Inflammatory macrophage (primary cell): ENCODE measurements around the gene COPRS.
A peak's percentile ranks its signal among the peaks of the same experiment; 100 is the strongest.

Experiments
- DNase-seq, 2 donors: peaks; one replicate each; pipeline ENCODE4 v3.0.0-alpha.2; 2020 to 2022
- total RNA-seq, 18 experiments: gene quantifications; one replicate each; lab custom pipeline; 2026; ENCODE audit warnings: mixed read lengths in 6 of 18, inconsistent platforms in 2 of 18; lab: John Stamatoyannopoulos, UW

COPRS gene
- 15.6 to 95.1 (median 55.8) reads per million in 18 experiments for total RNA-seq

GRCh38 chr17:31858642-31859486, at the start of gene COPRS:
TSS of gene COPRS (minus strand) at chr17:31859244. CDS start at chr17:31859199, 45 bp downstream.
- DNase-seq, result peak; percentile 74 to 92

DNA sequence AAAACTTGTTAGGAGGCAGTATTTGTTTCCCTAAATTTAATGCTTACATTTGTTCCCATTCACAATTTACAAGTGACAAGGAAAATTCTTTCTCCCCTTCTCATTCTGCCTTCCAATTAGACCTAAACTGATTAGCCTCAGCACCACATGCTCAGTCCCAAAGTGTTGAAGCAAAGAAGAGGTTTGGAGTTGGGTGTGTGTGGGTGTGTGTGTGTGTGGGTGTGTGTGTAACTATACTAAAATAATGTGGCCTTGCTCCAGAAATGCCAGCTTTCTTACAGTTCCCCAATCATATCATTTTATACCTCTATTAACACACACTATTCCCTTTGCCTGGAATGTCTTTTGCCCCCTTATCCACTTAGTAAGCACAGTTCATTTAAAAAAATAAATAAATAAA, 49.3 kb upstream of the COPRS start:
- DNase-seq, result peak in 1 of 2 donors; percentile 13

GRCh38 chr17:31907342-31907962, 48.4 kb upstream of the COPRS start:
- DNase-seq, result no peak

DNA sequence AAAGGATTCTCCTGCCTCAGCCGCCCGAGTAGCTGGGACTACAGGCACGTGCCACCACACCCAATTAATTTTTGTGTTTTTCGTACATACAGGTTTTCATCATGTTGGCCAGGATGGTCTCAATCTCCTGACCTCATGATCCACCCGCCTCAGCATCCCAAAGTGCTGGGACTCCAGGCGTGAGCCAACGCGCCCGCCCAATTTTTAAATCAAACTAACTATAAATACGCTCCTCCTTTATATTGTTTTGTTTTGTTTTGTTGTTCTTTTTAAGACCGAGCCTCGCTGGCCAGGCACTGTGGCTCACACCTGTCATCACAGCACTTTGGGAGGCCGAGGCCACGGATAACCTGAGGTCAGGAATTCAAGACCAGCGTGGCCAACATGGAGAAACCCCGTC, 44.4 kb upstream of the COPRS start:
- DNase-seq, result no peak

DNA sequence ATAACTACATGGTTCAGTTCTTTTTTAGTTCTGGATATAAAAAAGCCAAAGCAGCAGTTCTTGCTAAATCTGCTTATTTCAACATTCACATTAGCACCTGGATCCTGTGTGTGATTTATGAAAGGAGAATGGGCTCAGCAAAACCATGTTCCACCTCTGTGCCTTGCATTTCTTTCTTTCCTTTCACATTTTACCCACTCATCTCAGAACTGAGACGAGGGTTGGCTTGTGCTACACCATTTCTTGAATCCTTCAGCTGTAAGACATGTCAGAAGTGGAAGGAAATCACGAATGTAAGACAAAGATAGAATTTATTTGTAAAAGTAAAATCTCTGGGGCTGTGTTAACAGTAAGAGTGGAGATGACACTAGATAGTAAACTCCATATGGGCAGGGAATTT, 43.6 kb upstream of the COPRS start:
- DNase-seq, result no peak

DNA sequence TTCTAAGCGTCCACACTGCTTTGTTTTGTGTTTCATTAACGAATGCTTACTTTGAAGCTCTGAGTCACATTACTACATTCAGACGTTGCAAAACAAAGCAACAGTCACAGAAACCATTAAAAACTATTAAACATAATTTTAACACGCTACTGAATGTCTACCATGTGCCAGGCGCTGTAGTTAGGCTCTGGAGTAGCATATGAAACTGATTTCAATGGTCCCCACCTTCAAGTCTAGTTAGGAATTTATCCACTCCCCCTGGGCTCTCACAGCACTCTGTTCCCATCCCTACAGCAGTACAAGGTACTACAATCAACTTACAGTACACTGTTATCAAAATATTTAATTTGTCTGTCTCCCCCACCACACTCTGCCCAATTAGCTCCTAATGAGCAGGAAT, 41.8 kb upstream of the COPRS start:
- peak in 1 of 2 donors; percentile 16 for DNase-seq

- DNase-seq, result peak; percentile 68 to 84
Observed at GRCh38 chr17:31888124-31888523, 29.1 kb upstream of the COPRS start.

DNA sequence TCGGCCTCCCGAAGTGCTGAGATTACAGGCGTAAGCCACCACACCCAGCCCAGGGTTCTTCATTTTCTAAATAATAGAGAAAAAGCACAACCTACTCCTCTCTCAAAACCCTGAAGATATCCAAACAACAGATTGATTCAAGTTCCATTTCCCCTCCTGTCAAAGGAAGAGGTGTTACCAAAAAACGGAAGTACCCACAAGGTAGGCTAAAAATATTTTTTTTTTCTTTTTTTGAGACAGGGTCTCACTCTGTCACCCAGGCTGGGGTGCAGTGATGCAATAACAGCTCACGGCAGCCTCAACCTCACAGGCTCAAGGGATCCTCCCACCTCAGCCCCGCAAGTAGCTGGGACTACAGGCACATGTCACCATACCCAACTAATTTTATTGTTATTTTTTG, 23.5 kb upstream of the COPRS start:
- peak; percentile 46 to 50 for DNase-seq

GRCh38 chr17:31880311-31880710, 21.3 kb upstream of the COPRS start:
- no peak for DNase-seq

DNA sequence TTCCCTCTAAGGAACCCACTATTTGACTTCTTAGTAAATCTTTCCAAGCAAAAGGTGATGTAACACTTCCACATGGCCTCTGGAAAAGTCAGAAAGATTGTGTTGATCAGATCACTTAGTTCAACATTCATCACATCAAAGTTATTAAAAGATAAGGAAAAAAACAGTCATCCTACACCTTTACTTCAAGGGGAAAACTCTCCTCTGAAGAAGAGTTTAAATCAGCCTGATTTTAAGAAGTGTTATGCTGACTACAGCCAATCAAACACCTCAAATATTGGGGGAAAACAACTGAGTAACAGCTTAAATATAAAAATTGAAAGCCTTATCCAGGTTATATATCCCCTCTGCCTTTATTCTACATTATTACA, 19.6 kb upstream of the COPRS start:
- DNase-seq, result no peak

DNA sequence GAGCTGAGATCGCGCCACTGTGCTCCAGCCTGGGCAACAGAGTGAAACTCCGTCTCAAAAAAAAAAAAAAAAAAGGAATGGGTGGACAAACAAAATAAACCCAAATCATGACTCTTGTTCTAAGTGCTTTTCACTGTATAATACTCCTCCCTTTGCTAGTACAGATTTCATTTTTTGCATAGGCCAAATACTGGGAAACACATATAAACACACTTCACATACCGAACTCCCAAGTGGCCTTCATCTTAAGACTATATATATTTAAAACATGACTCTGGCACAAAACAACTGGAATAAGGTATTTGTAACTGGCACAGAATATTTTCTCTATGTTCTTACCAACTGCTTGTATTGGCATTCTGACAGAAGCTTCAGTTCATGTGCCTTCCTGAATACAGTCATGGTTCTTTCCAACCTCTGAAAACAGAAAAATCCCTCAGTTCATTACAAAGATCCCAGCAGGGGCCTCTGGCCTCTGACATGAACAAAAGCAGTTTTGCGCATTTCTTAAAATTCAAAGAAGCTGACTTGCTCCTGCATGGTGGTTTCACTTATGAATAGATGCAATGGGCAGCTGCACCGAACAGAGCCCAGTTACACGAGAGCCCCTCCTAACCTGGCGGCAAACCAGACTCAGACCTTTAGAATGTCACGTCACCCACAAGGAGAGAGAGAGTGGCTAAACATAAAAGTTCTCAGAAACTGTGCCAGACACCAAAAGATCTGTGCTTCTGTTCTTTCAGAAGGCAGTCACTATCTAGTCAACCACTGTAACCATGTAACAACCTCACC, 19.1 kb upstream of the COPRS start:
- DNase-seq, result no peak

GRCh38 chr17:31877341-31877740, 18.3 kb upstream of the COPRS start:
- DNase-seq, result no peak

- DNase-seq, result no peak
Observed at GRCh38 chr17:31875081-31875480, 16.0 kb upstream of the COPRS start.

DNA sequence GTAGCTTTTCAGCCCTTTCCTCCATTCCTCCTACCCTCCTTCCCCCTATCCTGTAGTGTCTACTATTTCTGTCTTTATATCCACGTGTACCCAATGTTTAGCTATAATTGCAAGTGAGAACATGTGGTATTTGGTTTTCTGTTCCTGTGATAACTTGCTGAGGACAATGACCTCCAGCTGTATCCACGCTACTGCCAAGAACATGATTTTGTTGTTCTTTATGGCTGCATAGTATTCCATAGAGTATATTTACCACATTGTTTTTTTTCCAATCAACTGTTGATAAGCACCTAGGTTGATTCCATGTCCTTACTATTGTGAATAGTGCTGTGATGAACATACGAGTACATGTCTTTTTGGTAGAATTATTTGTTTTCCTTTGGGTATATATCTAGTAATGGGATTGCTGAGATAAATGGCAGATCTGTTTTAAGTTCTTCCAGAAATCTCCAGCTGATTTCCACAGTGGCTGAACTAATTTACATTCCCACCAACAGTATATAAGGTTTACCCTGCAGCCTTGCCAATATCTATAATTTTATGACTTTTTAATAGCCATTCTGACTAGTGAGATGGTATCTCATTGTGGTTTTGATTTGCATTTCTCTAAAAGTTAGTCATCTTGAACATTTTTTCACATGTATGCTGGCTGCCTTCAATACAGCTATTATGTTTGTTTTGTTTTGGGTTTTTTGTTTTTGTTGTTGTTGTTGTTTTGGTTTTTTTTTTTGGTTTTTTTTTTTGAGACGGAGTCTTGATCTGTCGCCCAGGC, 10.9 kb upstream of the COPRS start:
- DNase-seq, result no peak

DNA sequence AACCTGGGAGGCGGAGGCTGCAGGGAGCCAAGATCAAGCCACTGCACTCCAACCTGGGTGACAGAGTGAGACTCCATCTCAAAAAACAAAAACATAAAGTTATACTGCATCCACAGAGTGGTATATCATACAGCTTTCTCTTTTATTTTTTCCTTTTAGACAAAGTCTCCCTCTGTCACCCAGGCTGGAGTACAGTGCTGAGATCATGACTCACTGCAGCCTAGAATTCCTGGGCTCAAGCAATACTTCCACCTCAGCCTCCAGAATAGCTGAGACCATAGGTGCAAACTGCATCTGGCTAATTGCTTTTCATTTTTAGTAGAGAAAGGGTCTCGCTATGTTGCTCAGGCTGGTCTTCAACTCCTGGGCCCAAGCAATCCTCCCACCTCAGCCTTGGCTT, 10.0 kb upstream of the COPRS start:
- no peak for DNase-seq

DNA sequence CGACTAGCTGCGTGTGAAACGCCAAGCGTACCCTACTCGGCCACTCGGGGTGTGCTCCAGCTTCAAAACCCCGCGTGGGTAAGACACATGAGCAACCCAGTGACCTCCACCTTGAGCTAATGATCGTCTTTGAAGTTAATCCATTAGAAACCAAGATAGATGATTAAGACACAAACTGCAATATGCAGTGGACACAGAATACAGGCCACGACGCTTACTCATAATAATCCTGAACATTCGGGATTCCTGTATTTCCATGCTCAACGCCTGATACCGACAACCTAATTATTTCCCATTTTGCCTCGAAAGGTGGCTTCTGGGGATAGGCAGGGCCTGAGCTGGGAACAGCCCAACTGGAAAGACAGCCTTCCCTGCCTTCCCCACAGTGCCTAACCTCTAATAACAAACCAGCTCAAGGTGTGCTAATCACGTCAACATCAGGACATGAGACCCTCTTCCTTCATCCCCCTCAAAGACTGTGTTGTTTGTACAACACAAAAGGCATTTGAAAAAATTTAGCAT, 504 bp upstream of the COPRS start:
- DNase-seq, result no peak

GRCh38 chr17:31857920-31858641, 963 bp downstream of the COPRS start:
- DNase-seq, result no peak

DNA sequence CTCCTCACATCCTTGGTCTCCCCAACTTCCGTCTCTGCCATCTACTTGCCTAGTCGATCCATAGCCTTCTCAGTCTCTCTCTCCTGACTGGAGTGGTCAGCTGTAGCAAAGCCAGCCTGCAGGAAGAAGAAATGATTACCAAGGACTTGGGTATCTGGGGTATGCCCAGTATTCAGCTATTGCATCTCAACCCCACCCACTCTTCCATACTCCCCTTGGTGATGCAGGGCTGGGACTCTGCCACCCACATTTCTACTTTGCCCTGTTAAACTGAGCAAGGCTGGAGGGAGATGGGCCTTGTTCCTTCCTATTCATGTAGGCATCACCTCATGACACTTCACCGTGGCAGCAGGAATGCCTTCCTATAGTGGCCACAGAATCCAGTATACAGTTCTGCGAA, 2.3 kb downstream of the COPRS start:
- no peak for DNase-seq

DNA sequence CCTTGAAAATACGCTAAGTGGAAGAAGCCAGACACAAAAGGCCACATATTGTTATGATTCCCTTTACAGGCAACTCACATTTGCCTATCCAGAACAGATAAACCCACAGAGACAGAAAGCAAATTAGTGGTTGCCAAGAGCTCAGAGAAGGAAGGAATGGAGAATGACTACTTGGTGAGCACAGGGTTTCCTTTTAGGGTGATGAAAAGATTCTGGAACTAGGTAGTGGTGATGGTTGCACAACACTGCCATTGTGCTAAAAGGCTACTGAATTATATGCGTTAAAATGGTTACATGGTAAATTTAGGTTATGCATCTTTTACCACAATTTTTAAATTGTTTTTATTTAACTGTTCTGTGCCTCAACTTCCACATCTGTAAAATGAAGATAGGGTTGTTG, 4.4 kb downstream of the COPRS start:
- DNase-seq, result no peak

- DNase-seq, result no peak
Observed at GRCh38 chr17:31853911-31854470, 5.1 kb downstream of the COPRS start.

GRCh38 chr17:31845291-31845690, 13.8 kb downstream of the COPRS start:
- DNase-seq, result no peak
